Esophagus squamous epithelium (tissue), 4 donors: ENCODE data around the gene LRRTM3.

ENCODE experiments used
- CTCF ChIP-seq, 6 experiments: fragments of 450-650 bp in 4 of 6; fragments of 200-600 bp in 2 of 6; sonication (generic) in 2 of 6; IDR thresholded peaks; one replicate each; pipeline ENCODE4 v1.5.1; 2016 to 2019; ENCODE audit warnings: antibody characterized with exemption in 6 of 6, mild to moderate bottlenecking in 4 of 6, moderate library complexity in 4 of 6
- POLR2A ChIP-seq, 4 donors: fragments of 450-650 bp; IDR thresholded peaks; one replicate each; pipeline ENCODE4 v1.6.1; 2017; ENCODE audit warnings: antibody characterized with exemption in 4 of 4, mild to moderate bottlenecking in 4 of 4, moderate library complexity in 3 of 4

DNA sequence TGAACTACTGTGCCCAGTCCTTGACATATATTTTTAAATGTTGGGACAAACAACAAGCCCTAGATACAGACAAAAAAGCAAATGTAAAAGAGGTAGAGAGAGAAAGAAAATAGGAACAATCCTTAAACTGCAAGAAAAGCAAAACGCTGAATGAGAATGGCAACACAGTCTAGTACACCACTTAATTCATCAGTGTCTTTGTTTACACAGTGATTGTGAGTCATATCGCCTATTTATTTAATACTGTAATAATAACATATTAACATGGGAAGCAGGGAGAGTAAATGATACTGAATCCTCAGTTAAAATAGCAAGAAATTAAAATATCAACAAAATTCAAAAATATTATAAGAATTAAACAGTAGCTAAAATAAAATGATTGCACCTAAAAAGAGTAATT, 9.8 kb upstream of the LRRTM3 start:
- TF ChIP-seq POLR2A (IDR thresholded peaks at IDR 0.05), result no peak
- TF ChIP-seq CTCF (IDR thresholded peaks at IDR 0.05), result no peak
